Mesendoderm (in vitro differentiated cells): ENCODE data around the gene FRMD5.

Experiments
- DNase-seq: peaks from one replicate; pipeline ENCODE4 v3.0.0; 2013
- H2AK5ac ChIP-seq: 2 replicates; pipeline ENCODE4 v1.6.1; 2013; ENCODE audit warnings: low read length, inconsistent platforms
- H2BK120ac ChIP-seq: 2 replicates; pipeline ENCODE4 v1.6.1; 2013; ENCODE audit warnings: low read depth, mild to moderate bottlenecking, low read length, moderate library complexity, mixed read lengths
- H2BK15ac ChIP-seq: replicated peaks from 2 replicates; pipeline ENCODE4 v1.6.1; 2013; ENCODE audit warnings: low read depth, mild to moderate bottlenecking, moderate library complexity
- H2BK5ac ChIP-seq: 2 replicates; pipeline ENCODE4 v1.6.1; 2013; ENCODE audit warnings: low read length, inconsistent platforms
- H3K18ac ChIP-seq: 2 replicates; pipeline ENCODE4 v1.6.1; 2013; ENCODE audit warnings: mild to moderate bottlenecking, low read length, mixed read lengths
- H3K23ac ChIP-seq: one replicate; pipeline ENCODE4 v1.6.1; 2013; ENCODE audit warnings: low read length
- H3K27ac ChIP-seq: 2 replicates; pipeline ENCODE4 v1.5.1; 2013; ENCODE audit warnings: low read depth, mild to moderate bottlenecking, inconsistent platforms, low read length, moderate library complexity
- H3K27me3 ChIP-seq: 2 replicates; pipeline ENCODE4 v1.6.1; 2013; ENCODE audit warnings: low read length, control low read depth, mild to moderate bottlenecking, inconsistent platforms; ENCODE audit not compliant: insufficient read depth, poor library complexity
- H3K36me3 ChIP-seq: 2 replicates; pipeline ENCODE4 v1.6.1; 2013; ENCODE audit warnings: low read length, inconsistent platforms; ENCODE audit not compliant: control insufficient read depth, insufficient read depth
- H3K4ac ChIP-seq: one replicate; pipeline ENCODE4 v1.6.1; 2013; ENCODE audit warnings: low read depth, mild to moderate bottlenecking, low read length, moderate library complexity
- H3K4me1 ChIP-seq: 2 replicates; pipeline ENCODE4 v1.6.1; 2013; ENCODE audit warnings: low read depth, low read length, inconsistent platforms; ENCODE audit not compliant: control insufficient read depth
- H3K4me2 ChIP-seq: 2 replicates; pipeline ENCODE4 v1.6.1; 2013; ENCODE audit warnings: low read length
- H3K4me3 ChIP-seq: 2 replicates; pipeline ENCODE4 v1.5.1; 2013; ENCODE audit warnings: mild to moderate bottlenecking, low read length
- H3K56ac ChIP-seq: one replicate; pipeline ENCODE4 v1.6.1; 2013; ENCODE audit warnings: low read length
- H3K79me1 ChIP-seq: 2 replicates; pipeline ENCODE4 v1.6.1; 2013; ENCODE audit warnings: low read length, inconsistent platforms
- H3K79me2 ChIP-seq: 2 replicates; pipeline ENCODE4 v1.6.1; 2013; ENCODE audit warnings: mild to moderate bottlenecking, low read length; ENCODE audit not compliant: control insufficient read depth, insufficient read depth
- H3K9ac ChIP-seq: 2 replicates; pipeline ENCODE4 v1.6.1; 2013; ENCODE audit warnings: low read length, inconsistent platforms
- H4K5ac ChIP-seq: one replicate; pipeline ENCODE4 v1.6.1; 2013; ENCODE audit warnings: low read length
- H4K8ac ChIP-seq: one replicate; pipeline ENCODE4 v1.6.1; 2013; ENCODE audit warnings: low read depth, mild to moderate bottlenecking, control low read depth, low read length, moderate library complexity
- WGBS: extraction: QIAGEN DNeasy Blood & Tissue Kit; methylation state at CpG from one replicate; pipeline ENCODE4 v1.1.7; 2013; ENCODE audit warnings: low lambda C conversion rate, missing lambda C conversion rate; ENCODE audit not compliant: insufficient coverage; ENCODE audit errors: extremely low coverage; 5-methylcytosine and 5-hydroxymethylcytosine counted together

The FRMD5 gene

GRCh38 chr15:43922021-43922420 lies 273.1 kb downstream of the FRMD5 start:
- H2BK5ac ChIP-seq: no peak overlapping the region
- no peak overlapping the region for H3K9ac ChIP-seq
- no CpG with 5 or more reads among the region's 4 CpGs for WGBS
- H3K23ac ChIP-seq: no peak overlapping the region
- no peak for DNase-seq
- H3K4ac ChIP-seq: no peak overlapping the region
- no peak overlapping the region for H4K8ac ChIP-seq
- no peaks in the 10 kb centered on the region for H3K79me1 ChIP-seq
- no peak overlapping the region for H4K5ac ChIP-seq
- no peak overlapping the region for H2AK5ac ChIP-seq
- no peak overlapping the region for H2BK15ac ChIP-seq
- no peaks in the 10 kb centered on the region for H3K27me3 ChIP-seq
- H3K4me3 ChIP-seq: no peak overlapping the region
- H3K79me2 ChIP-seq: no peaks in the 10 kb centered on the region
- H3K27ac ChIP-seq: no peak overlapping the region
- H3K4me2 ChIP-seq: no peak overlapping the region
- no peak overlapping the region for H3K56ac ChIP-seq
- H3K36me3 ChIP-seq: no peaks in the 10 kb centered on the region
- no peak overlapping the region for H3K18ac ChIP-seq
- H3K4me1 ChIP-seq: peaks cover 3% of the 10 kb centered on the region
- no peak overlapping the region for H2BK120ac ChIP-seq

GRCh38 chr15:43920815-43921214 lies 274.3 kb downstream of the FRMD5 start:
- no peak overlapping the region for H3K4me3 ChIP-seq
- no peaks in the 10 kb centered on the region for H3K79me2 ChIP-seq
- H3K18ac ChIP-seq: no peak overlapping the region
- no peak overlapping the region for H3K4ac ChIP-seq
- H4K5ac ChIP-seq: no peak overlapping the region
- no peaks in the 10 kb centered on the region for H3K79me1 ChIP-seq
- no peaks in the 10 kb centered on the region for H3K36me3 ChIP-seq
- H3K27me3 ChIP-seq: no peaks in the 10 kb centered on the region
- no peak for DNase-seq
- no peak overlapping the region for H2BK15ac ChIP-seq
- H2BK5ac ChIP-seq: no peak overlapping the region
- H3K27ac ChIP-seq: no peak overlapping the region
- H3K23ac ChIP-seq: no peak overlapping the region
- no peak overlapping the region for H3K9ac ChIP-seq
- H3K4me1 ChIP-seq: peaks cover 5% of the 10 kb centered on the region
- H4K8ac ChIP-seq: no peak overlapping the region
- H2AK5ac ChIP-seq: no peak overlapping the region
- WGBS: no CpG with 5 or more reads among the region's 6 CpGs
- H2BK120ac ChIP-seq: no peak overlapping the region
- H3K56ac ChIP-seq: peak overlapping the region; percentile 6
- H3K4me2 ChIP-seq: no peak overlapping the region

GRCh38 chr15:43920254-43920600 lies 274.8 kb downstream of the FRMD5 start:
- Histone ChIP-seq H2BK5ac (no peak overlapping the region), H4K5ac (no peak overlapping the region), H3K79me1 (no peaks in the 10 kb centered on the region), H3K79me2 (no peaks in the 10 kb centered on the region), H3K23ac (no peak overlapping the region), H3K18ac (no peak overlapping the region), H3K9ac (no peak overlapping the region), H3K4me2 (no peak overlapping the region), H3K4me1 (peaks cover 5% of the 10 kb centered on the region), H3K4ac (no peak overlapping the region), H2AK5ac (no peak overlapping the region), H4K8ac (no peak overlapping the region), H2BK15ac (no peak overlapping the region), H3K4me3 (no peak overlapping the region), H3K27ac (no peak overlapping the region), H3K56ac (no peak overlapping the region), H3K36me3 (no peaks in the 10 kb centered on the region), H2BK120ac (no peak overlapping the region), H3K27me3 (no peaks in the 10 kb centered on the region)
- WGBS: no CpG with 5 or more reads among the region's 2 CpGs
- DNase-seq: no peak

- no peak overlapping the region for H3K56ac ChIP-seq
- no peaks in the 10 kb centered on the region for H3K36me3 ChIP-seq
- H3K4me1 ChIP-seq: peaks cover 5% of the 10 kb centered on the region
- no peak overlapping the region for H3K4me2 ChIP-seq
- no peak overlapping the region for H2BK5ac ChIP-seq
- no peaks in the 10 kb centered on the region for H3K27me3 ChIP-seq
- no peak overlapping the region for H2BK15ac ChIP-seq
- H3K18ac ChIP-seq: no peak overlapping the region
- no peak overlapping the region for H2BK120ac ChIP-seq
- no CpG with 5 or more reads among the region's 5 CpGs for WGBS
- H3K9ac ChIP-seq: no peak overlapping the region
- no peak overlapping the region for H3K4me3 ChIP-seq
- no peak overlapping the region for H3K23ac ChIP-seq
- no peaks in the 10 kb centered on the region for H3K79me1 ChIP-seq
- no peak overlapping the region for H2AK5ac ChIP-seq
- no peak overlapping the region for H4K8ac ChIP-seq
- no peak for DNase-seq
- no peak overlapping the region for H3K27ac ChIP-seq
- no peaks in the 10 kb centered on the region for H3K79me2 ChIP-seq
- H3K4ac ChIP-seq: no peak overlapping the region
- no peak overlapping the region for H4K5ac ChIP-seq
Measured at GRCh38 chr15:43919540-43920253, 275.4 kb downstream of the FRMD5 start.

- H3K18ac ChIP-seq: no peak overlapping the region
- H4K8ac ChIP-seq: no peak overlapping the region
- no peak overlapping the region for H3K4me2 ChIP-seq
- no peak overlapping the region for H2BK5ac ChIP-seq
- H3K27ac ChIP-seq: no peak overlapping the region
- H3K4me1 ChIP-seq: peaks cover 5% of the 10 kb centered on the region
- no peak overlapping the region for H2BK120ac ChIP-seq
- H3K9ac ChIP-seq: no peak overlapping the region
- no peak overlapping the region for H4K5ac ChIP-seq
- no peak overlapping the region for H3K56ac ChIP-seq
- H2AK5ac ChIP-seq: no peak overlapping the region
- H3K36me3 ChIP-seq: no peaks in the 10 kb centered on the region
- H2BK15ac ChIP-seq: no peak overlapping the region
- H3K79me2 ChIP-seq: no peaks in the 10 kb centered on the region
- H3K79me1 ChIP-seq: no peaks in the 10 kb centered on the region
- no CpG with 5 or more reads among the region's 6 CpGs for WGBS
- H3K23ac ChIP-seq: no peak overlapping the region
- H3K27me3 ChIP-seq: no peaks in the 10 kb centered on the region
- H3K4ac ChIP-seq: no peak overlapping the region
- no peak for DNase-seq
- no peak overlapping the region for H3K4me3 ChIP-seq
Measured at GRCh38 chr15:43918717-43919116, 276.4 kb downstream of the FRMD5 start.

GRCh38 chr15:43916326-43916660 lies 278.8 kb downstream of the FRMD5 start:
- Histone ChIP-seq H3K4me3 (no peak overlapping the region), H4K5ac (no peak overlapping the region), H2BK15ac (no peak overlapping the region), H2BK5ac (no peak overlapping the region), H3K4ac (no peak overlapping the region), H3K23ac (no peak overlapping the region), H2BK120ac (no peak overlapping the region), H3K27me3 (no peaks in the 10 kb centered on the region), H3K9ac (no peak overlapping the region), H3K27ac (no peak overlapping the region), H3K4me1 (peaks cover 5% of the 10 kb centered on the region), H3K79me1 (no peaks in the 10 kb centered on the region), H2AK5ac (no peak overlapping the region), H3K79me2 (no peaks in the 10 kb centered on the region), H3K4me2 (no peak overlapping the region), H3K56ac (no peak overlapping the region), H3K18ac (no peak overlapping the region), H4K8ac (no peak overlapping the region), H3K36me3 (no peaks in the 10 kb centered on the region)
- no CpG with 5 or more reads among the region's 4 CpGs for WGBS
- DNase-seq: no peak
